Measurements from ENCODE around the gene TTLL8. TPM values are rescaled to one million over a fixed set of nuclear protein-coding genes. Genes with fewer than 3 reads are reported as not detected.

TTLL8 gene
- total RNA-seq, 2 experiments from 2014 or later: not detected

- peaks cover 12% of the 10 kb centered on the region for H3K36me3 Mint-ChIP-seq (ENCODE audit: low read depth)
- ChIA-PET POLR2A (no interaction called here), CTCF (interaction anchor here (3.0 kb wide), 1 partner anchor 154 kb away, joined by 8 read pairs; no protein-coding TSS in a partner anchor)
- intact Hi-C loops (cut with micrococcal nuclease): no loop called here
- ATAC-seq (no peak), DNase-seq (no peak)
- H3K4me1 Mint-ChIP-seq (ENCODE audit: low read depth): peaks cover 4% of the 10 kb centered on the region
- H3K27ac Mint-ChIP-seq: no peak overlapping the region
- peaks cover 12% of the 10 kb centered on the region for H3K9me3 Mint-ChIP-seq
- no peak overlapping the region for H3K4me3 Mint-ChIP-seq
- TF ChIP-seq CTCF (IDR thresholded peaks at IDR 0.05): no peak
- peaks cover 11% of the 10 kb centered on the region for H3K27me3 Mint-ChIP-seq
These were observed 26.0 kb upstream of the TTLL8 start for GRCh38 chr22:50084080-50084477.

GRCh38 chr22:50083462-50084079 is 25.5 kb upstream of the TTLL8 start:
- TF ChIP-seq CTCF (IDR thresholded peaks at IDR 0.05): no peak
- intact Hi-C loops (cut with micrococcal nuclease): no loop called here
- Mint-ChIP-seq H3K9me3 (peaks cover 12% of the 10 kb centered on the region), H3K27me3 (peaks cover 11% of the 10 kb centered on the region), H3K27ac (no peak overlapping the region), H3K4me1 (ENCODE audit: low read depth) (peaks cover 4% of the 10 kb centered on the region), H3K4me3 (no peak overlapping the region), H3K36me3 (ENCODE audit: low read depth) (peaks cover 12% of the 10 kb centered on the region)
- no peak for DNase-seq
- ChIA-PET CTCF (interaction anchor here (3.0 kb wide), 1 partner anchor 153 kb away, joined by 8 read pairs; no protein-coding TSS in a partner anchor), POLR2A (no interaction called here)
- no peak for ATAC-seq

GRCh38 chr22:50082961-50083461 is 24.9 kb upstream of the TTLL8 start:
- TF ChIP-seq CTCF (IDR thresholded peaks at IDR 0.05): no peak
- H3K27me3 Mint-ChIP-seq: peaks cover 11% of the 10 kb centered on the region
- no peak overlapping the region for H3K4me3 Mint-ChIP-seq
- peaks cover 12% of the 10 kb centered on the region for H3K9me3 Mint-ChIP-seq
- intact Hi-C loops (cut with micrococcal nuclease): no loop called here
- no peak overlapping the region for H3K27ac Mint-ChIP-seq
- peaks cover 4% of the 10 kb centered on the region for H3K4me1 Mint-ChIP-seq (ENCODE audit: low read depth)
- ChIA-PET POLR2A (no interaction called here), CTCF (no interaction called here)
- DNase-seq (no peak), ATAC-seq (no peak)
- peaks cover 12% of the 10 kb centered on the region for H3K36me3 Mint-ChIP-seq (ENCODE audit: low read depth)

- Mint-ChIP-seq H3K9me3 (peaks cover 8% of the 10 kb centered on the region), H3K4me1 (ENCODE audit: low read depth) (peaks cover 4% of the 10 kb centered on the region), H3K36me3 (ENCODE audit: low read depth) (peaks cover 7% of the 10 kb centered on the region), H3K27ac (no peak overlapping the region), H3K4me3 (no peak overlapping the region), H3K27me3 (peaks cover 7% of the 10 kb centered on the region)
- intact Hi-C loops (cut with micrococcal nuclease): no loop called here
- ATAC-seq (no peak), DNase-seq (no peak)
- TF ChIP-seq CTCF (IDR thresholded peaks at IDR 0.05): no peak
- POLR2A ChIA-PET: interaction anchor here (0.6 kb wide), 1 partner anchor 54 kb away, joined by 4 read pairs; no protein-coding TSS in a partner anchor
- CTCF ChIA-PET: no interaction called here
These were observed 24.2 kb upstream of the TTLL8 start for GRCh38 chr22:50082197-50082715.

GRCh38 chr22:50081426-50082196 is 23.5 kb upstream of the TTLL8 start:
- CTCF ChIA-PET: no interaction called here
- Mint-ChIP-seq H3K36me3 (ENCODE audit: low read depth) (peaks cover under 1% of the 10 kb centered on the region), H3K27me3 (peaks cover 2% of the 10 kb centered on the region), H3K4me1 (ENCODE audit: low read depth) (peaks cover 4% of the 10 kb centered on the region), H3K9me3 (peaks cover 1% of the 10 kb centered on the region), H3K27ac (no peak overlapping the region), H3K4me3 (no peak overlapping the region)
- no peak for ATAC-seq
- intact Hi-C loops (cut with micrococcal nuclease): no loop called here
- no peak for DNase-seq
- TF ChIP-seq CTCF (IDR thresholded peaks at IDR 0.05): no peak
- POLR2A ChIA-PET: no interaction called here
